Measurements from ENCODE around the gene RNF19B. TPM values are rescaled to one million over a fixed set of nuclear protein-coding genes. Genes with fewer than 3 reads are reported as not detected.

Gene RNF19B
- total RNA-seq, 2 experiments from 2014 or later, result 33.4 to 37.4 TPM

DNA sequence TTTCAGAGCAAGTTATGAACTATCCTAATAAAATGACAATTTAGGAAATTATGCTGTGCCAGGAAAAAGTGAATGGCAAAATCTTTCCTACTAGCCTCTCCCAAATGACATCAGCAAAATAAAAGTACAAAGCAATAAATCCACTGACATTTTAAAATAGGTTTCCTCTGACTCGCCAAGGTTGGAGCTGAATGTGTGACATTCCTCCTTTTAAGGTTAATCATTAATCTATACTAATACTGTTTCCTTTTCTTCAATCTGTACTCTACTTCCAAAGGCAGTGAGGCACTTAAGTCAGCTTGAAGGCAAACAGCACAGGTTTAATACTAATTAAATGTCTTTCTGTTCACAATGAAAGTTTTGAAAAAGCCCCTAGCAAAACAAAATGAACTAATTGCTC is 15.7 kb downstream of the RNF19B start:
- TF ChIP-seq, protein P1, sequence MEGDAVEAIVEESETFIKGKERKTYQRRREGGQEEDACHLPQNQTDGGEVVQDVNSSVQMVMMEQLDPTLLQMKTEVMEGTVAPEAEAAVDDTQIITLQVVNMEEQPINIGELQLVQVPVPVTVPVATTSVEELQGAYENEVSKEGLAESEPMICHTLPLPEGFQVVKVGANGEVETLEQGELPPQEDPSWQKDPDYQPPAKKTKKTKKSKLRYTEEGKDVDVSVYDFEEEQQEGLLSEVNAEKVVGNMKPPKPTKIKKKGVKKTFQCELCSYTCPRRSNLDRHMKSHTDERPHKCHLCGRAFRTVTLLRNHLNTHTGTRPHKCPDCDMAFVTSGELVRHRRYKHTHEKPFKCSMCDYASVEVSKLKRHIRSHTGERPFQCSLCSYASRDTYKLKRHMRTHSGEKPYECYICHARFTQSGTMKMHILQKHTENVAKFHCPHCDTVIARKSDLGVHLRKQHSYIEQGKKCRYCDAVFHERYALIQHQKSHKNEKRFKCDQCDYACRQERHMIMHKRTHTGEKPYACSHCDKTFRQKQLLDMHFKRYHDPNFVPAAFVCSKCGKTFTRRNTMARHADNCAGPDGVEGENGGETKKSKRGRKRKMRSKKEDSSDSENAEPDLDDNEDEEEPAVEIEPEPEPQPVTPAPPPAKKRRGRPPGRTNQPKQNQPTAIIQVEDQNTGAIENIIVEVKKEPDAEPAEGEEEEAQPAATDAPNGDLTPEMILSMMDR (IDR thresholded peaks at IDR 0.05), result no peak
- no peaks in the 10 kb centered on the region for H3K9me3 Mint-ChIP-seq
- DNase-seq (no peak), ATAC-seq (ENCODE audit: poor library complexity) (no peak)
- Histone ChIP-seq H3K27me3 (ENCODE audit: control insufficient read depth in 1 of 2, insufficient read depth in 2 of 2, low read length in 2 of 2) (no peaks in the 10 kb centered on the region), H3K9me3 (ENCODE audit: control insufficient read depth in 1 of 2, insufficient read depth in 1 of 2, low read length in 2 of 2) (no peaks in the 10 kb centered on the region), H3K4me3 (ENCODE audit: low read length) (no peak overlapping the region), H3K27ac (ENCODE audit: low read depth in 1 of 2, low read length in 2 of 2) (no peak overlapping the region), H3K4me1 (ENCODE audit: insufficient read depth, low read length) (no peaks in the 10 kb centered on the region), H3K36me3 (ENCODE audit: insufficient read depth, low read length) (peaks cover 39% of the 10 kb centered on the region)
- H3K4me3 Mint-ChIP-seq, result no peak overlapping the region
- H3K27me3 Mint-ChIP-seq, result no peaks in the 10 kb centered on the region
- intact Hi-C loops (cut with DNase I, micrococcal nuclease), result no loop called here
- ChIA-PET CTCF (interaction anchor here (0.6 kb wide), 1 partner anchor 50 kb away, joined by 3 read pairs; no protein-coding TSS in a partner anchor), POLR2A (no interaction called here)
- peaks cover 13% of the 10 kb centered on the region for H3K4me1 Mint-ChIP-seq (ENCODE audit: low read depth)
- H3K36me3 Mint-ChIP-seq (ENCODE audit: low read depth), result peaks cover 62% of the 10 kb centered on the region
- no peak overlapping the region for H3K27ac Mint-ChIP-seq

GRCh38 chr1:32948390-32948722 is 16.3 kb downstream of the RNF19B start:
- H3K36me3 ChIP-seq (ENCODE audit: insufficient read depth, low read length), result peaks cover 44% of the 10 kb centered on the region
- intact Hi-C loops (cut with DNase I, micrococcal nuclease), result no loop called here
- no peaks in the 10 kb centered on the region for H3K9me3 Mint-ChIP-seq
- H3K27ac Mint-ChIP-seq, result no peak overlapping the region
- H3K4me3 ChIP-seq (ENCODE audit: low read length), result no peak overlapping the region
- H3K9me3 ChIP-seq (ENCODE audit: control insufficient read depth in 1 of 2, insufficient read depth in 1 of 2, low read length in 2 of 2), result no peaks in the 10 kb centered on the region
- H3K4me3 Mint-ChIP-seq, result no peak overlapping the region
- no peak overlapping the region for H3K27ac ChIP-seq (ENCODE audit: low read depth in 1 of 2, low read length in 2 of 2)
- ChIA-PET CTCF (interaction anchor here (1.2 kb wide), 1 partner anchor 15 kb away, joined by 4 read pairs; no protein-coding TSS in a partner anchor), POLR2A (no interaction called here)
- DNase-seq (no peak), ATAC-seq (ENCODE audit: poor library complexity) (no peak)
- peaks cover 15% of the 10 kb centered on the region for H3K4me1 Mint-ChIP-seq (ENCODE audit: low read depth)
- no peaks in the 10 kb centered on the region for H3K27me3 Mint-ChIP-seq
- H3K4me1 ChIP-seq (ENCODE audit: insufficient read depth, low read length), result peaks cover 1% of the 10 kb centered on the region
- peaks cover 64% of the 10 kb centered on the region for H3K36me3 Mint-ChIP-seq (ENCODE audit: low read depth)
- TF ChIP-seq, protein P1 (IDR thresholded peaks at IDR 0.05), result no peak
- H3K27me3 ChIP-seq (ENCODE audit: control insufficient read depth in 1 of 2, insufficient read depth in 2 of 2, low read length in 2 of 2), result no peaks in the 10 kb centered on the region

DNA sequence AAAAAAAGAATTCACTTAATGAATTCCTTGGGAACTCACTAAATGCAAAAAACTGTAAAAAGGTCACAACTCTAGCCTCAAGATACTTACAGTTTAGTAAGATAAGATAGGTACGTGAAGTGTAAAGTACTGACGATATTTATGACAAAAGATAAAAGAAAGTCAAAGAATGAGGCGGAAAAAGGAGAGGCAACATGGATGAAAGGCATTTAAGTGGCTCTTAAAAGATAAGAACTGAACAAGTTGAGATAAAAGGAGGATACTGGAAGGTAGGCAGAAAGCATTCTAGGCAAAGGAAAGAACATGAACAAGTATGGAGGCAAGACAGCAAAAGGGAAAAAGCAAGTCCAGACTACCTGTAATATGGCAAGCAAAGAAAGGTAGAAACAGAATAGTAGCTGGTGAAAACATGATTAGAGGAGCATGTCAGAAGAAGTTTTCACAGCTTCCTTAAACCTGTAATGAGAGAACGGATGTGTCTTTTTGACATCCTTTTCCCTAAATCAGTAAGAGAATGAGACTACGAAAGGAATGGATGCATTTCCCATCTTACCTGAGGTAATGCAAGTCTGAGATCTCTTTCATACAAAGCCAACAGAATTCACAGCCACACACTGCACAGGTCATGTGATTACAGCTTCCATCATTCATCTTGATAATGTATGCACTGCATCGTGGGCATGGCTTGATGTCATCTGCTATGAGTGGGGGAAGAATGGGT is 16.8 kb downstream of the RNF19B start:
- Mint-ChIP-seq H3K36me3 (ENCODE audit: low read depth) (peaks cover 66% of the 10 kb centered on the region), H3K27ac (no peak overlapping the region)
- intact Hi-C loops (cut with DNase I, micrococcal nuclease), result no loop called here

More for the DNA sequence above, 16.8 kb downstream of the RNF19B start:
- no peaks in the 10 kb centered on the region for H3K27me3 Mint-ChIP-seq
- DNase-seq (no peak), ATAC-seq (ENCODE audit: poor library complexity) (no peak)
- no peak overlapping the region for H3K27ac ChIP-seq (ENCODE audit: low read depth in 1 of 2, low read length in 2 of 2)
- TF ChIP-seq, protein P1 (IDR thresholded peaks at IDR 0.05), result no peak
- no peak overlapping the region for H3K4me3 Mint-ChIP-seq
- no peaks in the 10 kb centered on the region for H3K27me3 ChIP-seq (ENCODE audit: control insufficient read depth in 1 of 2, insufficient read depth in 2 of 2, low read length in 2 of 2)
- peaks cover 47% of the 10 kb centered on the region for H3K36me3 ChIP-seq (ENCODE audit: insufficient read depth, low read length)
- H3K4me3 ChIP-seq (ENCODE audit: low read length), result no peak overlapping the region
- ChIA-PET POLR2A (no interaction called here), CTCF (interaction anchor here (1.2 kb wide), 1 partner anchor 14 kb away, joined by 4 read pairs; no protein-coding TSS in a partner anchor)
- no peaks in the 10 kb centered on the region for H3K9me3 ChIP-seq (ENCODE audit: control insufficient read depth in 1 of 2, insufficient read depth in 1 of 2, low read length in 2 of 2)
- H3K4me1 ChIP-seq (ENCODE audit: insufficient read depth, low read length), result peaks cover 4% of the 10 kb centered on the region
- H3K4me1 Mint-ChIP-seq (ENCODE audit: low read depth), result peaks cover 15% of the 10 kb centered on the region
- H3K9me3 Mint-ChIP-seq, result no peaks in the 10 kb centered on the region
